SK-N-MC (cell line): ENCODE results near the gene SERBP1.
"Not testable (repeated sequence)": the region's sequence is repeated elsewhere in the genome, so short reads cannot be mapped to it uniquely, and the experiment has no call there.

ENCODE experiments used
- DNase-seq: peaks from one replicate; pipeline ENCODE4 v3.0.0-alpha.2; 2011; ENCODE audit warnings: low read depth, low spot score
- H3K27ac ChIP-seq: fragments of 200-600 bp; sonication (generic); 2 replicates; pipeline ENCODE4 v1.5.1; 2016; ENCODE audit warnings: mixed run types
- H3K36me3 ChIP-seq: fragments of 200-600 bp; sonication (generic); 2 replicates; pipeline ENCODE4 v1.6.1; 2017; ENCODE audit warnings: antibody characterized with exemption, low read length, mixed read lengths; ENCODE audit not compliant: insufficient read depth
- H3K4me3 ChIP-seq: fragments of 200-600 bp; sonication (generic); 2 replicates; pipeline ENCODE4 v1.5.1; 2016
- H3K9ac ChIP-seq: fragments of 200-600 bp; sonication (generic); 2 replicates; pipeline ENCODE4 v1.8.0; 2017; ENCODE audit warnings: mixed run types, mixed read lengths; ENCODE audit not compliant: insufficient read length
- H3K9me3 ChIP-seq: fragments of 200-600 bp; sonication (generic); 2 replicates; pipeline ENCODE4 v1.6.1; 2017; ENCODE audit warnings: low read depth, mild to moderate bottlenecking, antibody characterized with exemption, low read length, moderate library complexity, mixed read lengths
- EZH2 ChIP-seq: fragments of 200-600 bp; sonication (generic); IDR thresholded peaks from one replicate; pipeline ENCODE4 v1.6.1; 2017; ENCODE audit warnings: antibody characterized with exemption
- FOXP2 ChIP-seq: optimal IDR thresholded peaks from 2 replicates; pipeline ENCODE3; 2011; ENCODE audit warnings: mild to moderate bottlenecking, moderate library complexity; ENCODE audit not compliant: insufficient read depth; ENCODE audit errors: extremely low read length, control extremely low read depth
- POLR2AphosphoS5 ChIP-seq: IDR thresholded peaks from 2 replicates; pipeline ENCODE4 v1.6.1; 2012; ENCODE audit warnings: mild to moderate bottlenecking, low read depth, low read length, borderline replicate concordance

SERBP1 gene

DNA sequence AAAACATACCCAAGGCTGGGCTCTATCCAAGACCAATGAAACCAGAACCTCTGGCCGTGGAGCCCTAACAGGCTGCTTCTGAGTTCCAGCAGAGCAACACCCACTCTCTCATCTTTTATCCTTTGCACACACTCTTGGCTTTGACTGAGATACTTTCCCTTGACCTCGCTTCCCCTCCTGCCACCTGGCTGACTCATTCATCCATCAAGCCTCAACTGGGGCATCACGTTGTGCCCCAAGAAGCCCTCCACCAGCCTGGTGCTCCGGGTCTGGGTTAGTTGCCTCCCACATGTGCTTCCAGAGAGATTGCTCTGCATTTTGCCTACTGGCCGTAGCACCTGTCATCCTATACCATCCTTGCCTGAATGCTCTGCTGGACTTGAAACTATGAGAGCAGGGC, 34.5 kb upstream of the SERBP1 start:
- no peaks in the 10 kb centered on the region for H3K9me3 ChIP-seq
- H3K9ac ChIP-seq = no peak overlapping the region
- H3K36me3 ChIP-seq = no peaks in the 10 kb centered on the region
- TF ChIP-seq FOXP2 (no peak), EZH2 (no peak), POLR2AphosphoS5 (no peak)
- H3K27ac ChIP-seq = no peak overlapping the region
- H3K4me3 ChIP-seq = no peak overlapping the region
- no peak for DNase-seq

DNA sequence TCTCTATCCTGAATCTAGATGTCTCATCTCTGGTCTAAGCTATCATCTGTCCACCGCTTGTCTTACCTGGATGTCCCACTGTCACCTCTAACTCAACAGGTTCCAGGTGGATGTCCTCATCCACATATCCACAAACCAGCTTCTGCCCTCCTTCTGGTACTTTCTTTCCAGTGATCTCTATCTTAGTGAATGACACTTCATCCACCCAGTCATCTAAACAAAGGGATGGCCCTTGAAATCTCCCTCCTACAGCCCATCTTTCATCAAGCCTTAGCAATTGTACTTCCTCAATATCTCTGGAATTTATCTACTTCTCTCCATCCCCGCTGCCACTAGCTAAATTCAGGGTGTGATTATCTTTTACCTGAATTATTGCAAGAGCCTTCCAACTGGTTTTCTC, 33.9 kb upstream of the SERBP1 start:
- H3K36me3 ChIP-seq = no peaks in the 10 kb centered on the region
- no peak overlapping the region for H3K4me3 ChIP-seq
- no peaks in the 10 kb centered on the region for H3K9me3 ChIP-seq
- no peak for TF ChIP-seq EZH2
- DNase-seq = no peak
- no peak overlapping the region for H3K27ac ChIP-seq
- no peak overlapping the region for H3K9ac ChIP-seq

- H3K27ac ChIP-seq = no peak overlapping the region
- TF ChIP-seq EZH2 (no peak), POLR2AphosphoS5 (no peak), FOXP2 (no peak)
Observed at GRCh38 chr1:67463298-67463955, 33.2 kb upstream of the SERBP1 start.

DNA sequence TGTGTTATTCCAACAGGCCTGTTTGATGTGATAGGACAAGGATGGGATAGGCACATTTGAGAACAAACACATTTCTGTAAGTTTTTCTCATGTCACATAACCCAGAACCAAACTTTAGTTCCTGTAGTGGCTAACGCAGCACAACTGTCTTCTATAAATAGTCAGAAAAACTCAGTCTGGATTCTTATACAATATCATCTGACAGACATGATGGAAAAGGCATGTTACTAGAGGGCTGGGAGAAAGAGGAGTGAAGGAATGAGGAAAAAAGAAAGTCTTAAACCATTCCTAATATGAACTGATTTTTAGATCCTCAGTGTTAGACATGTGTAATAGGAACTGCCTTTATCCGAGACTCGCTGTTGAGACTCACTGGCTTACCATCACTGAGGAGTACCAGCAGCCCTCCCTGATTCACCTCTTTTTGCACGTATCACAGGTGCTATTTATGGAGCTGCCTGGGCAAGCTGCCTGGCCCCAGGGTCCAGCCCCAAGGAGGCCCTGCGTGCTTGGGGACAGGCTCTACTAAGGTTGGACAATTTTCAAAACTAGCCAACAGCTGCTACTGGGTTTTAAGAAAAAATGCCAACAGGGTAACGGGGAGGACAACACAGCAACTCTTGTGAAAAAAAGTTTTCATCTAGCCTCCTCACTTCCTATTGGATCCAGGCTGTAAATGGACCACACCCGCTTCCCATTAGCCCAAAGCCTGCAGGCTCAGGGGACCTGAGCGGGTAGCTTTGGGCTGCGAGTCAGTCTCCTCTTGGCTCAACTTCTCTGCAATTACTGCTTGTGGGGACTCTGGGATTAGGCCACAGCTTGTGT, 30.7 kb upstream of the SERBP1 start:
- Histone ChIP-seq H3K9me3 (no peaks in the 10 kb centered on the region), H3K9ac (no peak overlapping the region), H3K27ac (no peak overlapping the region), H3K36me3 (no peaks in the 10 kb centered on the region), H3K4me3 (no peak overlapping the region)
- no peak for DNase-seq
- no peak for TF ChIP-seq FOXP2
- TF ChIP-seq EZH2 = no peak
- TF ChIP-seq POLR2AphosphoS5 = no peak

More at GRCh38 chr1:67463298-67463955, 33.2 kb upstream of the SERBP1 start:
- DNase-seq = no peak
- Histone ChIP-seq H3K9ac (no peak overlapping the region), H3K4me3 (no peak overlapping the region), H3K36me3 (no peaks in the 10 kb centered on the region), H3K9me3 (no peaks in the 10 kb centered on the region)

DNA sequence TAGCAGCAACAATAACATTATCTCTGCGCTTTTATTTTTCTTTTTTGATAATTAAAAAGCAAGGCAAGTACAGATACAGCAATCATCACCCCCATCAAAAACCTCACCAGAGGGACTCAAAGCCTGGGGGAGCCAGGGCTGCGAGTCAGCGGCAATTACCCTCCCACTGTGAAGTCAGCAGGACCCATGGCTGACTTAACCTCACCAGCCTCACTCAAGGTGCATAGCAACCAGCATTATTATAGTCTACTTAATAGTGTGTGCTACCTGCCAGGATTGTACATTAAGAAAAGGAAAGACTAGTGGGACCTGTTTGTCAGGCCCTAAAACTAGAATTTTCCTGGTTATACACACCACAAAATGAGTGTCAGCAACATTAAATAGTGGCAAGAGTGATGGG, 28.9 kb upstream of the SERBP1 start:
- Histone ChIP-seq H3K9ac (no peak overlapping the region), H3K27ac (no peak overlapping the region), H3K36me3 (no peaks in the 10 kb centered on the region), H3K4me3 (no peak overlapping the region), H3K9me3 (no peaks in the 10 kb centered on the region)
- no peak for DNase-seq
- TF ChIP-seq POLR2AphosphoS5 = no peak
- no peak for TF ChIP-seq EZH2
- no peak for TF ChIP-seq FOXP2

DNA sequence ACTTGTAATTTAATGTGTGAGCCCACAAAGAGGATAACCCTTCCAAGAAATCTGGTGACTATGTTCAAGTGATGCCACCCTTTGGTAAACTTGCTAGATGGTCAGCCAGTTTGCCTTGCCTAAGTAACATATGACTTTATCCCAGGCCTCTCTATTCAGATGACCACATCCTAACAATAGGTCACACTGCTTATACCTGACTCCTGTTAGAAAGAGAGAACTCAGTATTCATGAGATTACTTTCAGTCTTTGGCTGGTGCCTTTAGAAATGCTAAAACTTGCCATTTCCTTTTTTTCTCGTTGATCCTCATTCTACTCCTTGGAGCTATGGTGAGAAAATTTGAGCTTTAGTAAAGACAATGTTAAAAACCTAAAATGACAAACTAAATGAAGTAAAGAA, 28.5 kb upstream of the SERBP1 start:
- Histone ChIP-seq H3K4me3 (no peak overlapping the region), H3K9me3 (no peaks in the 10 kb centered on the region), H3K9ac (no peak overlapping the region), H3K36me3 (no peaks in the 10 kb centered on the region), H3K27ac (no peak overlapping the region)
- no peak for DNase-seq
- TF ChIP-seq FOXP2 (no peak), EZH2 (no peak), POLR2AphosphoS5 (no peak)

DNA sequence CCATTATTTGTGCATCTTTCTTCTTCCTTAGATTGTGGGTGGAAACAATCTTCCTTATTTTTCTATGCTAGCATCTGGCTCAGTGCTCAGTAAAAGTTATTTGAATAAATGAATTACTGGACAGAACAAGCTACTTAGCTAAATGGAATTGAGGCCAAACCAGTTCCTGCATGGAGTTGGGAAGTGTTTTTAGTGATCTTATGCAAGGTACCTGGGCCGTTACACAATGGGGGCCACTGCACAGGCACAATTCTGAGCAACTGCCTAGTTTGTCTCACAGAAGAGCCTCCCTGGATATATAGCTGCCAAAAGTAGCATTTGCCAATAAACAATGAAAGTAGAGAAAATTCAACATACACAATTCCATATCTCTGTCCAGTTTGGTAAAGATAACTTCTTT, 27.0 kb upstream of the SERBP1 start:
- no peaks in the 10 kb centered on the region for H3K36me3 ChIP-seq
- TF ChIP-seq POLR2AphosphoS5 (no peak), EZH2 (no peak), FOXP2 (no peak)
- H3K27ac ChIP-seq = no peak overlapping the region

GRCh38 chr1:67451815-67452214, 21.6 kb upstream of the SERBP1 start:
- TF ChIP-seq POLR2AphosphoS5 (no peak), FOXP2 (no peak), EZH2 (no peak)
- Histone ChIP-seq H3K36me3 (no peaks in the 10 kb centered on the region), H3K27ac (no peak overlapping the region), H3K9me3 (no peaks in the 10 kb centered on the region), H3K9ac (no peak overlapping the region), H3K4me3 (no peak overlapping the region)
- DNase-seq = no peak

More for the DNA sequence above, 27.0 kb upstream of the SERBP1 start:
- H3K9me3 ChIP-seq = no peaks in the 10 kb centered on the region
- H3K9ac ChIP-seq = no peak overlapping the region
- no peak for DNase-seq
- no peak overlapping the region for H3K4me3 ChIP-seq

DNA sequence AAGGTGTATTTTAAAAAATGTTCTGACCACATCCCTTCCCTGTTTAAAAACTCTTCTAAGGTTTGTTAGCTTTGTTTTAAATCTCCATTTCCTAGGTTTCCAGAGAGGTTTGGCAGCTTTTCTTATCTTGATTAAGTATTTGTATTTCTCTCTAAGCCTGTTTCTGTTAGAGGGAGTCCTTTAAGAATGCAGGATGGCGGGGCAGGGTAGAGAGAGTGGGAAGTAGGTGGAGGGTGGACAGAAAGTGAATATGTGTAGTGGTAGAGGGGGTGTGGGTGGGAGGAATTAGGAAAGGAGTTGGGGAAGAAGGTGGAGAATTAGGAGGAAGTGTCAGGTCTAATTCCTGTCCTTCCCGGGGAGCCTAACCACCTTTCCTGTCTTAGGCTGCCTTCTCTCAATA, 21.2 kb upstream of the SERBP1 start:
- Histone ChIP-seq H3K27ac (no peak overlapping the region), H3K4me3 (no peak overlapping the region), H3K9me3 (no peaks in the 10 kb centered on the region), H3K36me3 (no peaks in the 10 kb centered on the region), H3K9ac (no peak overlapping the region)
- DNase-seq = no peak
- TF ChIP-seq FOXP2 (no peak), POLR2AphosphoS5 (no peak), EZH2 (no peak)

DNA sequence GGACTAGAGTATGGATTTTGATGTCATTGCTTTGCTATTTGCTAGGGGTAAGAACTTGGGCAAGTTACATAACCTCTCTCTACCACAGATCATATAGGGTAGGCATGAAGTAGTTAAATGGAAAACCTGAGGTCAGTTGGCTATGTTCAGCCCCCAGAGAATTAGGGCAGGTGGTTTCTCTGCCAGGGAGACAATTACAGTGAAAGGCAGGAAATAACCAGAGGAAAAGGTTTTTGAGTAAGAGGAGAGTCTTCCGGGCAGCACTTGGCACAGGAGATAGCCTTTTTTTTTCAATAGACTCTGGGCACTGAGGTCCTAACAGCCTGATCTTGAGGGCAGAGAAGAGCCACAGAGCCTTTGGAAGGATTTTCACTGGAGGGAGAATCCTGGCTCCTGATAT, 16.7 kb upstream of the SERBP1 start:
- Histone ChIP-seq H3K4me3 (no peak overlapping the region), H3K9me3 (no peaks in the 10 kb centered on the region), H3K36me3 (no peaks in the 10 kb centered on the region), H3K9ac (no peak overlapping the region), H3K27ac (no peak overlapping the region)
- TF ChIP-seq POLR2AphosphoS5 (no peak), FOXP2 (no peak), EZH2 (no peak)
- no peak for DNase-seq

GRCh38 chr1:67446014-67446413, 15.8 kb upstream of the SERBP1 start:
- not testable (repeated sequence) for DNase-seq, H3K27ac ChIP-seq, H3K4me3 ChIP-seq, H3K36me3 ChIP-seq, H3K9me3 ChIP-seq, H3K9ac ChIP-seq
